Central memory CD4-positive, alpha-beta T cell (primary cell): ENCODE results near the gene TXNDC5.
"Not testable (repeated sequence)": the region's sequence is repeated elsewhere in the genome, so short reads cannot be mapped to it uniquely, and the experiment has no call there.

Experiments
- DNase-seq: peaks from one replicate; pipeline ENCODE4 v3.0.0; 2022

Gene TXNDC5

DNA sequence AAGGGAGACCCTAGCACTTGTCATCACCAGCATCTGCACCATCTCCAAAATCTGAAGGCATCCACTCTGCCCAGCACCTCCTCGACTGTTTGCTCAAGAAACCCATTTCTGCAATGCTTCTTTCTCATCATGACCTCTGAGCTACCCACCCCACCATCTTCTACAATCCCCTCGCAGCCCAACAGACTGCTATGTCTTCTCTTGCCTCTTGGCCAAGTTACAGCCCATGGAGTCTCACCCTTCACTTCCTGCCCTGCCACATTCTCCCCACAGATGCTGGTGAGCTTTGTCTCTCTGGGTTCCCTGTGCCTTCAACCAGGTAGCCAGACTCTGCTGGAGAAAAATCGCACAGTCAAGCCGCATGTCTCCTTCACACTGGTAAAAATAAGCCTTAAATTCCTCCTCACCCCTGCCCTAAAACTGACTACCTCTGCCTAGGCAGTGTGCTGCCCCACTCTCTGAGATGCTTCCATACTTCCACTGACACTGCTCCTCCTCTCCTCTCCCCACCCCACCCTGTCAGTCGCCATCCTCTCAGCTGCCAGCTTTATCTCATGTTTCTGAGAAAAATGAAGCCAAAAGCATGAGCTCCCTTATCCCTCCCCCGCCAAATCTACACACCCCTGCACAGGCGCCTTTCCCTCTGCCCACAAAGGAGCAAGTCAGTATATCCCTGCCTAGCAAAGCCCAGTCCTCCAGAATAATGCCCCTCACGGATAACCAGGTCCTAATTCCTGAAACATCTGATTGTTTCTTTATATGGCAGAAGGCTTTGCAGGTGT, 2.3 kb upstream of the TXNDC5 start:
- DNase-seq, result no peak

DNA sequence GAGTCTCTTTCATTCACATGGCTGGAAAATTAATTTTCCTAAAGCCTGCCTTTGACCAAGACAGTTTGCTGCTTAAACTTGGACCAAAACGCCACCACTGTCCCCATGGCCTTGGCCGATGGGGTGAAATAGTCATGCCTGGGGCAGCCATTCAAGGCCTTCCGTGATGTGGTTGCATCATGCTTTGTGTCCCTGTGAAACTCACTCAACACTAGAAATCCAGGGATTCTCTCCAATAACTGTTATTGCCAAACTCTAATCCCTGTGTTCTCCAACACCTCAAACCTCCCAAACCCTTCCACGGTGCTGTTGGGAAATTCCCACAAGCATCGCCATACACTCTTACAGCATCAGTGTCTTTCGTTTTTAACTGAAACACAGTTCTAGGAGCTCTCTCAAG, 1.4 kb upstream of the TXNDC5 start:
- DNase-seq, result no peak

DNA sequence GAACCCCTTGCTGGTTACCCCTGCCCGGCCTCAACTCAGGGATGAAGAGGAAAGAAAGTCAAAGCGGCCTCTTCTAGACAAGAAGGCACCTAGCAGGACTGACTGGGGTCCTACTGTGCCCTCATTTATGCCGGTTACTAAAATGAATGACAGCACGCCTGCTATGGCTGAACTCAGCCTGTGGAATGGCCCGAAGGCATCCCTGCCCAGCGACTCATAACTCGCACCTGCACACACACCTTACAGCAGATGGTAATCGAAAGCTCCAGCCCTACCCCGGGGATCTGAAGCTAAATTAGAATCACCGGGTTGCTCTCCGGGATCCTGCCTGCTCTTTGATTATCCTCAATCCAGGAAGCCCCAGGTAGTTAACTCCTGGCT, 747 bp upstream of the TXNDC5 start:
- DNase-seq, result no peak

DNA sequence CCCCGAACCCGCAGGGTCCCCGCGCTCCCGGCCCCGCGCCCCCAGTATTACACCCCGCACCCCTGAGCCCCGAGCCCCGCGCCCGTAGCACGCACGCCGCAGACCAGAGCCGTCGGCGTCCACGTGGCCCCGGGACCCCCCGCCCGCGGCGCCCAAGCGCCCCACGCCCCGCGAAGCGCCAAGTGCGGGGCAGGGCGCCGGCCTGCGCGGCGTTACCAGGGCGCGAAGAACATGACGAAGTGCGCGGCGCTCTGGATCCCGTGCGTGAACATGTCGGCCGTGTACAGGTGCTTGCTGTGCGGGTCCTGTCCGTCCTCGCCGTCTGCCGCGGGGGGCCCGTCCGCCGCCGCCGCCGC, 312 bp downstream of the TXNDC5 start:
- peak; percentile 9 for DNase-seq

DNA sequence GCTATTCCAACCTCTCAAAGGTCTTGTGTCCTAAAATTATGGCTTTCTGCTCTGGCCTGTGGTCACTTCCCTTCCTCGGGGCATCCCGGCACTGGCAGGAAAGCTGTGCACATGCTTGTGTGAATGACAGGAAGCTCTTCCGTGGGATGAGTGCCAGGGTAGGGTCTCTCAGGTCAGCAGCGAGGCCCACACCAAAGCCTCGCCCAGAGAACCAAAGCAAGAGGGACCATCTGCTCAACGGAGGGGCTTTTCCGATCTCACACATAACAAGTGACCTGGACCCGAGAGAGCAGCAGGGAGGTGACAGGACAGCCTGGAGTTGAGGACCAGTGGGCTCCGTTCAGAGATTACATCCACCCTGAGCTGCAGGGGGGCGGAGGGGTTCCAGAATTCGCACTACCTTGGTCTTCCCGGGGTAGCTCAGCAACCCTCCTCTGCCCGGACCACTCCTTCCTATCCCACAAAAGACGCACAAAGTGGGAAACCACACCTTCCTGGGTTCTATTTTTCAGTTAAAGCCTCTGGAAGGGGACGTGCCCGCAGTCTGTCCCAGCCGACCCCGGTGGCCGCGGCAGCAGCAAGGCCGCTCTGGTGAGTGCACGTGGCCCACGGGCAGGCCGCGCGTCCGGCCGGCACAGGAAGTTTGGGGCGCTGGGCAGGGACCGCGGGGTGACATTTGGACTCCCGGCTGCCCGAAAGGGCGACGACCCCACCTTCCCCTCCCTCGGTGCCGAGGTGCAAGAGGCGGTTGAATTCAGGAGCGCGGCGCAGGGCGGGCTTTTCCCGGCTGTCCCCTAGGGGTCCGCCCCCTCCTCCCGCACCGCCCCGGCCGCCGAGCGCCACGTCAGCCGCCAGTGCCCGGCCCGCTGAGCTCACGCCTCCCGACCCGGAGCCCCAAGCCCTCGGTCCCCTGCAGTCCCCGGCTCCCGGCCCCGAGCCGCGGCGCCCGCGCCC, 988 bp downstream of the TXNDC5 start:
- DNase-seq, result peak; percentile 18

DNA sequence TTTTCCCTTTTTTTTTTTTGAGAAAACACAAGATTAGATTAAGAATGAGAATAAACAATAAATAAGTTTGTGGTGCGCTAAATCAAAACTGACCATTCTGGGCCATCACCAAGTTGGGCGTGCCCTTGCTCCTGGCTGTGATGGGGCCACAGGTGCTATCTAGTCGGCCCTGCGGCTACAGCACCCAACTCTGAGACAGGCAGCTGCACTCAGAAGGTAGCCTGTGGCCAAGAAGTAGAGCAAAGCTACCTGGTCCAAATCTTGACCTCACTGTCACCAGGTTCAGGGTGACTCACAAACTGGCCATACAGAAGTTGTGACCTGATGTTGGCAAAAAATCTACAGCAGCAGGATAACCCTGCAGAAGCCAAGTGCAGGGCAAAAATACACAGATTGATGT, 3.4 kb downstream of the TXNDC5 start:
- DNase-seq, result no peak

DNA sequence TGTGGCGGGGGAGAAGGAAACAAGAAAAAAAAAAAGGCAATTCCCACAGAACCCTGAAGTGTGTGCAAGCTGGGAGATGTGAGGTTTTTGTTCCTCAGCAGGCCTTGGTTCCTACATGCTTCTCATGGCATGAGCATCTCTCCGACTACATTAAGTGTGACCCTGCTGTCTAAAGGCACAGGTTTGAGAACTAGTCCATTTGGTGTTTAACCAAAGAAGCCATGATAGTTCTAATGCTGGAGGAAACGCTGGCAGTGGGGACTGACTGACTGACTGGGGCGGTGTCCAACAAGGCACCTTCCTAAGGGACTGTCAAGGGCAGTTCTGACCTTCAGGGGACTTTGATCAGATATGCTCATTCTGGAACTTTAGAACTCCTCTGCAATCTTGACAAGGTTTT, 3.8 kb downstream of the TXNDC5 start:
- DNase-seq, result no peak

DNA sequence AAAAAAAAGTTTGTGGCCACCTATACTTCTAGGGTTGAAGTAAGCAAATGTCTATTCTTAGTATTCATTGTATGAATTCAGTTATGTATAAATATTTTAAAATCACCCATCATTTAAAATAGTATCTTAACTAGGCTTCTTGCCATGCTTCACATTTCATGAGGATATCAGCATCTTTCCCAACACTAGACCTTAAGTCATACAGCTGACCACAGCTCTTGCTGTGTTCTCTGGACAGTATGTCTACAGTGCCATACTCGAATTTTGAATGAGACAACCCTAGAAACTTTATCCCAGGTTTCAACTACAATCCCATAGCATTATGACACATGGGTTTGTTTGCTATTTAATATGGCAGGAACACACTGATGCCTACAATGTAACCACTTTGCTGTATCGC, 5.2 kb downstream of the TXNDC5 start:
- DNase-seq, result no peak

DNA sequence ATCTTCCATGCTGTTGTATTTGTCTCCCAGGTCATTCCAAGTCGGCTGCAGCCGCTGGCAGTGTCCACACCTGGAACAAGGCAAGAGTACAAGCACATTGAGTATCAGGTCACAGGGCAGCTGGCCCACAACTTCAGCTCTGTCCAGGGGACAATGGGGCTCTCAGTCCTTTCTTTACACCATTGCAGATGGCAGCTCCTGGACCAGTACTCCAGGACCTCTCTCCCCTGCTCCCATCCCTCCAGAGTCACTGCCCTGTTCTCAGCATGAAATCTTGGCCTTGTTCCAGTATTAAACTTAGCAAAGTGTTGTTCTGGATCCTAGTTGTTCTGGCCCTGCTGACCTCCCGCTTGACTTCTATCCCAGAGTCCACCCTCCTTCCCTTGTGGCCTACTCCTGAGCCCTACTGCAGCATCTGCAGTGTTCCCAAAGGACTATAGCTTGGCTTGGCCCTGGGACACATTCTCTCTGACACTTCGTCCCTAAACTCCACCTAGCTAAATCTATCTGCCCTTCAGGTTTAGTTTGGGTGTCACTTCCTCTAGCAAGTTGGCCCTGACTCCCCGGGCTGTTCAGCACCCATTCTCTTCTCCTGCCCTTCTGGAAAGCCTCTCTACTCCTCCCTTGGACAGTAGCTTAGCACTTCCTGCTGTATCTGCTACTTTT, 5.8 kb downstream of the TXNDC5 start:
- no peak for DNase-seq

DNA sequence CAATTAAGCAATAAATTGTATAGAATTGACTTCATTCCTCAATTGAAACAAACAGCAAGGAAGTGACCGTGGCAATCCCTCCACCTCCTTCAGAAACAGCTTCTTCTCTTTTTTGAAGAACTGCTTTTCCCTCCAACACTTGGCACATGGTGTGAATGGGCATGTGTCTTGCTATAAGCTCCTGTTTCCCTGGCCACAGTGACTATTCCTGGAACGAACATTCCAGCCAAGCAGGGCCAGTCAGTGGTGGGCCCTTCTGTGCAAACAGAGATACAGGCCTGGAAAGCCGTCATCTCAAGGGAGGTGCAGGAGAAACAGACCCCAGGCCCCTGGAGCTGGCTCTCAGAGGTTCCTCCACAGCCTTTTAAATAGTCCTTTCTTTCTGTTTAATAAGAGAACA, 6.9 kb downstream of the TXNDC5 start:
- no peak for DNase-seq

DNA sequence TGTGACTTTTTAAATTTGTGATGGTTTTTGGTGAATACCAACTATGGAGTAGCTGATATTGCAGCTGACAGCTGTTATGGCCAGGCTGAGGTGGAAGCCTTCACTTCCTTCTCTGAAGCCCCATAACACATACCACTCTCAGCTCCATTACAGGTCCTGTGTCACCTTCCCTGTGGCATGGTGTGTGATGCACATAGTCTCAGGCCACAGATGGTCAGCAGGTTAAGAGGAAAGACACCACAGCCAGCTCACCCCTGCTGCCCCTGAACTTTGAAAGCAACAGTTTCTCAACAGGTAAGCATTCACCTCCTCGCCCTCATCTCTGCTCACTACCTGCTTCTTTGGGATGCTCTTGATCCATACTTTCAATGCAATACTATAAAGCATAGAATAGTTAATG, 7.7 kb downstream of the TXNDC5 start:
- no peak for DNase-seq

DNA sequence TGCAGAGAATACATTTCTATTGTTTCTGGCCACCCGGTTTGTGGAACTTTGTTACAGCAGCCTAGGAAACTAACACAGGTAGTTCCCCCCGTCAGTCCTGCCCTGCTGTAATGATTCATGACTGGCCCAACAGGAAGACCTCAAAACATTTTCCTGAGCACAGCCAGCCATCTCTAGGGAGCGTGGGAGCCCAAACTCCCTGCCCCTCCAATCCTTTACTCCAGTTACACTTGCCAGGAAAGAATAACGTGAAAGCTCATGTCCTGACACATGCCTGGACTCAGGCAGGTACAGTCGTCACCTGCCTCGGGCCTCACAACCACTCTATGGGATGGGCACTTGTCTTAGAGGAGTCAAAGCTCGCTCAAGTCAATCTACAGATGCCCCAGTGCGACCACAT, 8.4 kb downstream of the TXNDC5 start:
- DNase-seq, result no peak

DNA sequence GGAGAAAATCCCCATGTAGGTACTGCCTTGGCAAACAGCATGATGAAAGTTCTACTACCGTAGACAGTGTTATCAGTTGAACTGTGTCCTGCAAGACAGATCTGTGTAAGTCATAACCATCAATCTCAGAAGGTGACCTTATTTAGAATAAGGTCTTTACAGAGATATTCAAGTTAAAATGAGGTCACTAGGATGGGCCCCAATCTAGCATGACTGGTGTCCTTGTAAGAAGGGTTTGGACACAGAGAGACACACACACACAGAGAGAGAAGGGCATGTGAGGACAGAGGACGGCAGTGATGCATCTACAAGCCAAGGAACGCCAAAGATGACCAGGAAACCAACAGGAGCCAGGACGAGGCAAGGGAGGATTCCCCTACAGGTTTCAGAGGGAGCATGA, 8.8 kb downstream of the TXNDC5 start:
- no peak for DNase-seq

DNA sequence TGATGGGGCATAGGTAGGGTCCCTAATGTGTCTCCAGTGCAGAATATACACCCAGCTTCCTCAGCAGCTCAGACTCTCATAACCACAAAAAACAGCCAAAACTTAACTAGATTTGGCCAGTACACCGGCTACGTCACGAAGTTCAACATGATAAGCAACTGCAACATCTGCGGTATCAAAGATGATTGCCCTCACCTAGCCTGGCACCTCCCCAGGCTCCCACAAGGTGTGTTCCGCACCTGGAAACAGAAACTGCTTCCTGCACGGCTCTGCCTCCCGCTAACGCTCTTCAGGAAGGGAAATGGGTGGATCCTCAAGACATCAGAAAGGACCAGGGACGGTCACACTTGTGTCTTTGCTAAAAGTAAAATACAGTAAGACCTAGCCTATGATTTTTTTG, 9.5 kb downstream of the TXNDC5 start:
- DNase-seq, result no peak

DNA sequence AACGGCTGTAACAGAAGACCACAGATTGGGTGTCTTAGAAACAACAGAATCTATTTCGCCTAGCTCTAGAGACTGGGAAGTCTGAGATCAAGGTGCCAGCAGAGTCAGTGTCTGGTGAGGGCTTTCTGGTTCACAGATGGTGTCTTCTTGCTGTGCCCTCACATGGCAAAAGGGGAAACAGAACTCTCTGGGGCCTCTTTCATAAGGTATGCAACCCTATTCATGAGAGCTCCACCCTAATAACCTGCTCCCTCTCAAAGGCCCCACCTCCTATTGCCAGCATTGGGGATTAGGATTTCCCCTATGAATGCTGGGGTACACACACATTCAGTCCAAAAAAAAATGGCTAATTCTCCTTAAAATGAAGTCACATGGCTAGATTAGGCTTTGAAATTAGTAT, 10.0 kb downstream of the TXNDC5 start:
- no peak for DNase-seq

DNA sequence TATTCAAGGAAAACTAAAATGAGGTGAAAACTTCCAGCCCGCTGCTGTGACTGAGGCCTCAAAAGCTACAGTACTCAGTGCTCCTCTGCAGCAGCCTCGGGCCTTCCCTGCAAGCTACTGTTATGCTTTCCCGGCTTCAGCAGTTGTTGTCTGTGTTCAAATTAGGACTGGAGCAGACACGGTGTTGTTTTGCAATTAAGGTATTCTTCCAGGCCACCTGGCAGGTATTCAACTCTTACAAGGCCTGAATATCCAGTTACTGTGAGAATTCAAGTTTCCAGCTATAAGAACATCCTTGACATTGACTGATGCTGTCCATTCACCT, 10.7 kb downstream of the TXNDC5 start:
- DNase-seq, result no peak

DNA sequence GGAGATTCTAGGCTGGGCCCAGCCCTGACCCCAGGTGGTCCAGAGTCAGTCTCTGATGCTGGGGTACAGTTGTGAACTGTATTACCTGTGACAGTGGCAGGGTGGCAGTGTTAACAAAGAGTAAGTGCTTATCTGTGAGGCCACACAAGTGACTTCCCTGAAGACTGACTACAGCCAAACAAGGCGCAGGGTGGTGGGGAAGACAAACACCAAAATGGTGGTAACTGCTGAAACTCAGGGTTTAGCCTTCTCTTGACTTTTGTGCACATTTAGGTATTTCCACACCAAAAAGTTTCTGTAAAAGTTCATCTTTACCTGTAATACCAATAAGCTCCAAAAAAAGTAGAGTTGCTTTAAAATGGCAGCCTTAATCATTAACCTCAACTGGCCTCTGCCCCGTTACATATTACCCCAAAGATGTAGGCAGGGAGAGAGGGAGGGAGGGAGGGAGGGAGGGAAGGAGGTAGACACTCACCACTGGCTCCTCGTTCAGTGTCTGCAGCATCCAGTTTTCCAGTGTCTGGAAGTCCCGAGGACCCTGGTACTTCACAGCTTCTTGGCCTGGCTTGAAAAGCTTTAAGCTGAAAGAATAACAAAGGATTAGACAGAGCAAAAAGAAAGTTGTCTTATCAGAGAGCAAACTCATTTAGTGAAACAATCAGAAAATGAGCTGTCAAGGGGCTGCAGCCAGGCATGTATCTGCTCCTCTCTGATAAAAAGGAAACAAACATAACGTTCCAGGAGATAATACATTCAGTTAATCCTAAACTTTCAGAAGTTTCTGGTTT, 11.3 kb downstream of the TXNDC5 start:
- no peak for DNase-seq

DNA sequence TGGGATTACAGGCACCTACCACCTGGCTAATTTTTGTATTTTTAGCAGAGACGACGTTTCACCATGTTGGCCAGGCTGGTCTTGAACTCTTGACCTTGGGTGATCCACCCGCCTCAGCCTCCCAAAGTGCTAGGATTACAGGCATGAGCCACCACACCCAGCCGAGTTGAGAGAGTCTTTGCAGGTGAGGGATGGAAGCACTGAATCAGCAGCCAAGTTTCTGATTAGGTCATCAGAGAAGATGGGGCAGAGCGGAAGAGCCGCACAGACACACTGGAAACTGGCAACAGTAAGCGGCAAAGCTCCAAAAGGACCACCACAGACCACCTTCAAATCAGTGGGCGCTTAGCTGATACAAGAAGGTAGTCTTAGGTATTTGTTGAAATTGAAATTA, 12.4 kb downstream of the TXNDC5 start:
- not testable (repeated sequence) for DNase-seq

DNA sequence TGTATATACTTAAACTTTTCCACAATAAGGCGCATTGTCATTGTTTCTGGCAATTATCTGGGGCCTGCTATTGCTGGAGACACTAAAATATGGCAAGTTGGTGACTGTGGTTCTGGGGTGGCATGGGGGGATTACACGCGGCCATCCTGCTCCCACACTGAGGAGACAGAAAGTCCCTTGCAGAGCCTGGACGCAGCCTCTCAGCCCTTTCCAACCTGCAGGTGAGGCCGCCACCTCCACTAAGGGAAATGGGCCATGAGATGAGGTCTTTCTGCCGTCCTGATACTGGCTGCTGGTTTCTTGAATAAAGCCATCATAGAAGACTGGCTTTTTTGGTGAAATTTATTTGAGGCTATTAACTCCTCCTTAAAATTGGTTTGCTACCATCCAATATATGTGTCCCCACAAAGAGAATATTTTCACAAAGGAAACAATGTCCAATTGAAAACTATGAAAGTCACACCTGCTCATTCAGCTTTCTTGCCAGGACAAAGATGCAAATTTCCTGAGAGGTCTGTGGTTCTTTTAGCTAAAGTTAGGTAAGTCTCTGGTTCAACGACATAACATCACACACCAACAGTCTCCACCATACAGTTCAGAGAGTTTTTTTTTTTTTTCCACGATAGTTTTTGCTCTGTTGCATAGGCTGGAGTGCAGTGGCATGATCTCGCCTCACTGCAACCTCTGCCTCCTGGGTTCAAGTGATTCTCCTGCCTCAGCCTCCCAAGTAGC, 13.0 kb downstream of the TXNDC5 start:
- no peak for DNase-seq

DNA sequence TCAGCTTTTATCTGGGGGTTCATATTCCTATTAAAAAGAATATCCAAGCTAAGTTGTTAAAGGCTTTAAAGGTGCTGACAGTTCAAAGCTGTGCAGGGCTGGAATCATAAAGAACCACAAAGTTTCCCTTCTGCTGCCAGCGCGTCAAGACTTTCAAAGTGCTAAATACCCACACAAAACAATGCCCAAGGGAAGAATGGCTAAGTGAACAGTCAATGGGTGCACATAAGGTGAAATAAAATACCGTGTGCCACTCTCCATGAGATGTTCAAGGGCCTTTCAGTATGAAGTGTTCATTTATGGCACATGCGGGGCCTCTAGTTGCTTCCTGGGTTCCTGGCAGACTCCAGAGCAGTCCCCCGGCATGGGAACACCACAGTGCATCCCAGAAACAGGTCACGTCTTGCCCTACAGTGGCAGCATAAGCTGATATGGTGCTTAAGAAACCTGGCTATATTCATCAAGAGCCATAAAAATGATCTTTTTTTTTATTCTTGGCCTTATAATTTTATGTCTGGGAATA, 14.1 kb downstream of the TXNDC5 start:
- no peak for DNase-seq

DNA sequence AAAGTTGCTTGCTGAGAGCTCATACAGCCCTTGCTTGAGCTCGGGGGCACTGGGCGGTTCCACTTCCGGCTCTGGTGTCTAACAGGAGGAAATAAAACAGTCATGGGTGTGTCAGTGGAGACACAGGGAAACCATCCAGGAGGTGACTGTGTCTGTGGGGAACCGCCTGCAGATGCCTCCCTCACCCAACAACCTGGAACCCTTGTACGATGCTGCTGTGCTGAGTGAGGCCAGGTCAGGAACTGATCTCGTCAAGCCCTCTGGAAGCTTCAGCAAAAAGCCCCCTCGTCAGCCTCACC, 15.5 kb downstream of the TXNDC5 start:
- DNase-seq, result no peak
